Superior temporal gyrus (tissue), 1 donor: ENCODE measurements around the gene ERC2.

Experiments
- DNase-seq: peaks from one replicate; pipeline ENCODE4 v3.0.0-alpha.2; 2016; ENCODE audit errors: extremely low spot score

Gene ERC2

DNA sequence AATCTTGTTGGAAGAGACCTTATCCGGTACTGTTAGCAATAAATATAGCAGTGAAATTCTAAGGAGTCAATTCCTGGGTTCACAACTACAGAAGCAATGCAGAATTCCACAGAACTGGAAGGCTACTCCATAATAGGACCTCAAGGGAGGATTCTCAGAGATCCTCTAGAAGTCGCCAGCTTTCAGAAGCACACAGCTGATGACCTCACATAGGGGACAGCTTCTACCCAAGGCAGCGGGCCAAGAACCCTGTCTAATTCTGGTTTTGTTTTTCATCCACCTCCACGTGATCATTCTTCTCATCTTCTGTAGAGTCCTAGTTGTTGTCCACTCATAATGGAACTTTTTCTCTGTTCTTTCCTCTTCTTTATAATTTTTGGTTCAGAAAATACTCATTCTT, 99.4 kb downstream of the ERC2 start:
- no peak for DNase-seq

DNA sequence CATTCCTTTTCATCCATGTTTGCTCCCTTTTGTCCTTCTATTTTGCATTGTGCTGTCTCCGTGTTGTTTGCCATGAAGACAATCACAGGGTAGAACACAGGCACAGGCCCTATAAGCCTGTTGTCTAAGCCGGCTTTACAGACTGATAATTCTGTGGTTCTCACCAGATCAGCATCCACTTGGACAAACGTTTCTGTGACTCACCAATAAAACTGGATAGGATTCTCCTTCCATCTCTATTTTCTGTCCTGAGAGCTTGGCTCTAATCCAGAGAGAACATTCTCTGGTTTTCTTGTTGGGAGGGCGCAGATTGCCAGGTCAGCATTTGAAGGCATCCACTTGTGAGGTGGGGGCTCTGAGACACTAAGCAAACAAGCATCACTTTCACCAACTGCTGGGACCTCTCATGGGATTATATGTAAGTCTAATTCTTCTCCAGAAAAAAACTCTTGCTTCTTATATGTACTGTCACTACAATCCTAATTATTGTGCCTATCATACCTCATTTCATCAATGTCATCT, 101.6 kb downstream of the ERC2 start:
- DNase-seq: peak; percentile 63

DNA sequence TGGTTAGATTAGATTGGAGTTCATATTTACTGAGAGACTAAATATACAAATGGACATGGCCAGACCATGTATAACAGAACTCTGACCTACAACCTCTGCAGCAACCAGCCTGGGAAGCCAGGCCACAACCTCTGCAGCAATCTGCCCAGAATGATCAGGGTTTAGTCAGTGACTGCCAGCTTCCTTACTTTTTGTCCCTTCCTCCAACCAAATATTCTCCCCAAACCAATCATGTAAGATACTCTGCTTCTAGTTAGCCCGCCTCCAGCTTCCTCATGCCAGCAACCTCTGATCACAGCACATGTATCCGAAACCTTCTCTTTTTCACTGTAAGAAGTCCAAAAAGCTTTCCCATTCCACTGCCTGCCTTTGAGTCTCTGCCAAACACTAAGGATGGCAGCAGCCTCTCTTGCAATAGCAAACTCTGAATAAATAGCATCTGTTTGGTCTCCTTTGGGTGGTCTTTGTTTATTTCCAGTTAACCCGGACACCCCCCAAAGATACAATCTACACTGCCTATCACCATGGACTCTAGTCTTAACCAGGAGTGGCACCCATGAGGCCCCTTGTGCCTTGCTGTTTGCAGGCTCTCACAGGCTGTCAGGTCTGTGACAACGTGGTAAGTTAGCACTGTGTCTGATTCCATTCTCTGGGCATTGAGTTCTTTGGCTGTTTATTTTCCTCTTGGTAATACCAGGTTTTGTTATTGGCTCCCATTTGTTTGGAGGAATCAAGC, 102.2 kb downstream of the ERC2 start:
- DNase-seq: peak; percentile 72

DNA sequence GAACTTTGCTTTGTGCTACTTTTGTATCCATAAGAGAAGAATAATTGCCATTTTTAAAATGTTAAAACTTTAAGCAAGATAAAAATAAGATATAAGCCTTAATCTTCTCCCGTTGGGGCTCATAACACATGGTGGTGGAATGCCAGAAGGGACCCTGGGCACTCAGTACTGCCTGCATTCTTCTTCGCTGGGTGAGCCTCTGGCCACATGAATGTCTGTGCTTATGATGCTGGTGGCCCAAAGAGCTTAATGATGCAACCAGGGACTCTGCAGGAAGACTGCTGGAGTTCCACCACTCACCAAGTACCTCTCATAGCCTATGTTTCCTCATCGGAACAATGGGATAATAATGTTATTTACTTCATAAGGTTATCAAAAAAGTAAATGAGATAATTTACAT, 103.6 kb downstream of the ERC2 start:
- DNase-seq: no peak

DNA sequence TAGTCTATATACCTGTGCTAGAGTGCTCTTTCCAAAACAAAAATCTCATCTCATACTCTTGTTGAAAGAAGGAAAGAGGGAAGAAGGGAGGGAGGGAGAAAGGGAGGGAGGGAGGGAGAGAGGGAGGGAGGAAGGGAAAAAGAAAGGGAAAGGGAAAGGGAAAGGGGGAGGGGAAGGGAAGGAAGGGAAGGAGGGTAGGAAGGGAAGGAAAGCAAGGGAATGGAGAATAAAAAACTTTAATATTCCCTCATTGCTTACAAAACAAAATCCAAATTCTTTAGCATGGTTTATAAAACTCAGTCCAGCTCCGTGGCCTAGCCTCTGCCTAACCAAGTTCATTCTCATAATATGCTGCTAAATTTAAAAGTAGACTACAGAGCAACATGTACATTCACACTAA, 104.5 kb downstream of the ERC2 start:
- no peak for DNase-seq

DNA sequence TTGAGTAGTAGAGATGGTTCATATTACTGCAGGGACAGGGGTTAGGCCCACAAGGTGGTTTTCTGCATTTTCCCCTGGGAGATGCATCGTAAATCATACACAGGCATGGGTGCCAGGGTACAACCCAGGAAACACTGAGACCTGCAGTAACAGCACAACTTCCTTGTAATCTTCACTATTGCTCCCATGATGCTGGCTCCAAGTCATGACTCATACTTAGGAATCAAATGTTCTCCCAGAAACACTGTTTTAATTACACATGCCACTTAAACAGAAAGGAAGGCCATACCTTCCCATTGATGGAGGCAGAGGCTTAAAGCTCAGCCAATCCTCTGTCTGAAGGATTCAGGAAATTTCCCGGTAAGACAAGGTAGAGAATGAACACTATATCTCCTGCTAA, 106.5 kb downstream of the ERC2 start:
- DNase-seq: no peak

DNA sequence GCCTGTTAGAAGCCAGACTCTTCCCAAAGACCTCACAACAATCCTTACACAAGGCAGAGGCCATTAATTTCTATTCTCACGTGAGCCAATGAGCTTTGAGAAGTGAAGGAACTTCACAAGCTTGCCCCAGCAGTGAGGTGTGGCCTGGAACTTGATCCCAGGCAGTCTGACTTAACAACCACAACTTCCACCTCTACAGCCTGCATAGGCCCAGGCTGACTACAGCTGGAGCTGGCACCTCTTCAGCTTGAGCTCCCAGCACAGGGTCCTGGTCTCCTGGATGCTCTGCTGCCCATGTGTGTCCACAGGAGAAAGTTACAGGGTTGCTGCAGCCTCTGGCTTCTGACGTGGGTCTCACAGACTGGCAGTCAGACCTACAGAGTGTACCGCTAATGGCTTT, 111.0 kb downstream of the ERC2 start:
- no peak for DNase-seq

DNA sequence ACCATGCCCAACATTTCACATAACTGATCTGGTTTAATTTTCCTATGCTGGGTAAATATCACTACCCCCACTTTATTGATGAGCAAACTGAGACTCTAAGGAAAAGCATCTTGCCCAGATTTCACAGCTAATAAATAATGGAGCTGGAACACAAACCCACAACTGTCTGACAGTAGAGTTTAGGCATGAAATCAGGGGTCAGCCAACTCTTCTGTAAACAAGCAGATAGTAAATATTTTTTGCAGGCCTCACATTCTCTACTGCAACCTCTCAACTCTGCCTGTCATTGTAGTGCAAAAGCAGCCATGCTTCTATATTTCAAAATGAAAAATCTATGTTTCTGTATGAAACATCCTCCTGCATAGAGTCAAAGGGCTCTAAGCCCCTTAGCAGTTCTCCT, 111.5 kb downstream of the ERC2 start:
- DNase-seq: no peak

DNA sequence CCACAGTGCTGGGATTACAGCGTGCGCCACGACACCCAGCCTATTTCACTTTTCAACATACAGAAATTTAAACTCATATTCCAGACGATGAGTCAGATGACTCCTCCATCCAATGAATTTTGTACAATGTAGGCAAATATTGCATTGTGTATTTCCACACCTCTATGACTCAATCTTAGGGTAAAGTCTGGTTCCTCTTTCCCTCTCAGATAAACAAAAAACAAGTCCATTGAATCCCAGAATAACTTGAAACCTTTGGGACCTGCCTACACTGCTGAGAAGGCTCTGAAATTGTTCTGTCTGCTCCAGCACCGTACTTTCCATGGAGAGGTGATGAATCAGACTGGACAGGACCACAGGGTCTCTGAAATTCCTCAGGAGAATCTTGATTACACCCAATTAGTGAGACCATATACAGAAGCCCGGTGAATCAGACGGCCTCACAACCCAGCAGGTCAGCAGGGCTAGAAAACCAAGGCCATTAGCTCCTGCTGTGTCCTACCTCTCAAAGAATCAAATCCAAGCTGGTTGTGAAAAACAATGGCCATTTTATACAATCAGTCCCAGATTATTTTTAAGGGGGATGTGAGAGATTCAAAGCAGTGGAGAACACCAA, 112.6 kb downstream of the ERC2 start:
- no peak for DNase-seq

DNA sequence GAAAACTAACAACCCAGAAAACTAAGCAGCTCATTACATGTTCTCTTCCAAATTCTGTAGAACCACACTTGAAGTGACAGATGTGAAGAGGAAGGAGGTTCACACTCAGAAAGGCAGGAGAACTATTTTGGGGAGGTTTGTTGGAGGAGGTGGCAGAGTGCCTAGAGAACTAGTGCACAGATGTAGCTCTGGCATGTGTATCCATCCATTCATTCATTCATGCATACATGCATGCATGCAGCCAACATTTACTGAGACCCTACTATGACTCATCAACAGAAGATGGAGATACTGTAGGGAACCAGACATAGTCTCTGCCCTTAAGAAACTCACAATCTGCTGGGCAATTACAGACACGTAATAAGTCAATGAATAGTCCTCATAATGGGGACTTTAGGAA, 116.7 kb downstream of the ERC2 start:
- DNase-seq: peak; percentile 67

DNA sequence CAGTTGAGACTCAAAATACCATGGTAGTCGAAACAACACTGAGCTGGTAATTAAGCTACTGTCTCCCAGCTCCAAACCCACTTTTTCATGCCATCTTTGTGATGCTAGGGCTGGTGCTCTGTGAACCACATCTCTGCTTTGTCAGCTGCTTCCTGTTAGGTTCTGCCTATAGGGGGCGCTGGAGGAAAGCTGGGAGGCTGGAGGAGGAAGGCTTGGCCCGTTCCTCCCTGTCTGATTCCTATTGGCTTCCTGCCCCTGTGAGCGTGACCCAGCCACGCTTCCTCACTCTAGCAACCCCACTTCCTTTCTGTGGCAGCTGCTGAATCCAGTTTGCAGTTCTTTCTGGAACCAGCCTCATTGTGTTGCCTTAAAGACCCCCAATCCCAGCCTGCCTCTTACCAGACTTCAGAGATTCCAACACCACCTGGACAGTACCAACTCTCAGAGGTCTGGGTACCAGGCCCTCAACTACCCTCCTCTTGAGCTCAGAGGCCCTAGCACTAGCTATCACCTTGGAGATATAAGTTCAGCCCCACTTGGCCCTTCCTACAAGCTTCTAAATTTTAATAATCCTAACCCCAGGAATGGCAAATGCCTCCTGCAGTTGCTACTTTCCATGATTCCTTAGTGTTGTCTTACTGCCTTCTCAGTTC, 120.9 kb downstream of the ERC2 start:
- peak; percentile 89 for DNase-seq

DNA sequence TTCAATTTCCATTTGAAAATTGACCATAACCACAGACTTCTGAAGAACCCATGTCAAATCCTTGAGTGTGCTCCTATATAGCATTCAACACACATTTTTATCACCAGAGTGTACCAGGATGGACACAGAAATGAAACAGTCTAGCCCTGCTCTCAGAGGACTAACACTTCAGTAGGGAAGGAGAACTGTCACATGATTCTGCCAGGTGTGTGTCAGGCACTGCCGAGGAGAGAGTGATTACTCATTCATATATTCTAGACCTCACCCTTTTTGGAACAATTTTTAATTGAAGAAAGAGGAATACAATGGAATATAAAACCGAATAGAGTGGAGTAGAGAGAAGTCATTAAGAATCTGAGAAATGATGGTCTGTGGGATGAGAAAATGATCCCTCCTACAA, 125.8 kb downstream of the ERC2 start:
- DNase-seq: no peak

DNA sequence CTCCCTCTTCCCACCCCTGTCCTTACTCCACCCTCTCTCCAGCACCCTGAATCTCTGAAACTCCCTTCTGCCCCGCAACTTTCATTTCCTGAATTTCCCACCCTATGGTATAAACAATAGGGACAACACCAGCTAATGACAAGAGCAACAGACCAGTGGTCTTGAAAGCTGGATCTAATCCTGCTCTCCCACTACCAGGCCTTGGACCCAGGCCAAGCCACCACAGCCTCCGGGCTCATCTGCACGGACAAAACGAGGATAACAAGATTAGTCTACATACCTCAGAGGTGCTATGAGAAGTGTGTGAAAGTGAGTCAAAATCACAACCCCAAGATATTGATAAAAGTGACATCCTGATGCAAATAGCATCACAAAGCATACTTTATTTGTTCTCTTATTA, 128.6 kb downstream of the ERC2 start:
- DNase-seq: no peak

DNA sequence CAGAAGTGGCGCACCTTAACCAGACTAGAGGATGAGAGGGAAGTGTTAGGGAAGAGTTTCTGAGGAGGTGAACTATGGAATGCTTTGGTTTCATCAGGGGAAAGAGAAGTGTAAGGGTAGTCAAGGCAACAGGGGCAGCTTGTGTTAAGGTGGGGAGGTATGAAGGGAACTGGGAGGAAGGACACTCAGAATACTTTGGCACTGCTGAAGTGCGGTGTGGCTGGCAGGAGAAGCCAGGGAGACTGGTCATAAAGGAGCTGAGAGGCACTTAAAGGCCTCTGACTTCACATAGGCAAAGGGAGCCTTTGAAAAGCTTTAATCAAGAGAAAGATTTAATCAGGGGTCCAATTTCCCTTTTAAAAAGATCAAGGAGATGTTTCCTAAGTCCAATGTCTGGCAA, 129.0 kb downstream of the ERC2 start:
- no peak for DNase-seq

DNA sequence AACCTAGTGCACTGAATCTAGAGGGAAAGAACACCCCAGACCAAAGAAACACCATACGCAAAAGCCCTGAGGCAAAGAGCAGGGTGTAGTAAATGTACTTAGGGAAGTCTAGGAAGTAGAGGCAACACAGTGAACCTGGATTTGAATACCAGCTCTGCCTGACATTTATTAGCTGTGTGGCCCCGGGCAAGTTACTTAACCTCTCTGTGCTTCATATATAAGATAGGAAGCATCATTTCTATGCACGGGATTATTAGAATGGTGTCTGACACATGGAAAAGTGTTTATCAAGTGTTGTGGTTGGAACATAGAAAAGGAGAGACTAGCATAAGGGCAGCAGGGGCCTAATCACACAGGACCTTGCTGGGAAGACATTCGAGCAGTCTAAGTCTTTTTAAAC, 132.2 kb downstream of the ERC2 start:
- no peak for DNase-seq

DNA sequence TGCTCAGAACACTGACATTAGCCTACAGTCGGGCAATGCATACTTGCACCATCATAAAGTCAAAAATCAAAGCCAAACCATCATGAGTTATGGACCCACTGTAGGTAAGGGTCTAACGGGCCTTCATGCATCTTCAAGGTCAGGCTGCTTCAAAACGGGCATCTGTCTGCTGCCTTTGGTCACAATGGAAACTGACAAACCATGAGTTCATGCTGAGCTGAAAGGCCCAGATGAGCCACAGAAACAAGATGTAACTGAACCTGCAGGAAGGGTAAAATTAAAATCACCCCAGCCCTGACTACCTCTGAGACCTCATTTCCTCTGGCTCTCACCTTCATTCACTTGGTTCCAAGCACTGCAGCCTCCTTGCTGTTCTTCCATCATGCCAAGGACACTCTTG, 143.8 kb downstream of the ERC2 start:
- DNase-seq: no peak

DNA sequence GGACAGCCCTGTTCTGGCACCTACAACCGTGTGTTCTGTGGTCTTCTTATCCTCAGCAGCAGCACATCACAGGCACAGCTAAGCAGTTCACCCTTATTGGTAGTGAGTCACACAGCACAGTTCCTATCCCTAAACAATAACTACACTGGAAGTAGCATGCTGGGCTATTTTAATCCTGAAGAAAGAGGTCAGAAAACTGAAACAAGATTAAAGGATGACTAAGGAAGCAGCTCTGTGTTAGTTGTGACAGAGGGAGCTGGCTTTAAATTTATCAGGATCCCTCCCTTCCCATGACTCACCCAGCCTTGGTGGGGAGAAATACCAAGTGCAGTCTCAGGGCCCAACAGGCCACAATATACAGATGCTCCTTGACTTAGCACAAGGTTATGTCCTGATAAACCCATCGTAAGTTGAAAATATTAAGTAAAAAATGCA, 144.3 kb downstream of the ERC2 start:
- DNase-seq: peak; percentile 60

DNA sequence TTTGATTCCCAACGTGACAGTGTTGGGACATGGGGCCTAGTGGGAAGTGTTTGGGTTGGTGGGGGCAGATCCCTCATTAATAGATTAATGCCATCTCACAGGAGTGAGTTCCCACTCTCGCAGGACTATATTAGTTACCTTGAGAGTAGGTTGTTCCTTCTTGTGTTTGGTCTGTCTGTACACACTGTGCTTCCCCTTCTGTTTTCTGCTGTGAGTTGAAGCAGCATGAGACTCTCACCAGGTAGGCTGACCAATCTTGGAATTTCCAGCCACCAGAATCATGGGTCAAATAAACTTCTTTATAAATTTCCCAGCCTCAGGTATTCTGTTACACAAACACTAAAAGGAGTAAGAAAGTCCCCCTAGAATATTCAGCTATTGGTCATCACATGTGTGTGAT, 145.4 kb downstream of the ERC2 start:
- DNase-seq: no peak

DNA sequence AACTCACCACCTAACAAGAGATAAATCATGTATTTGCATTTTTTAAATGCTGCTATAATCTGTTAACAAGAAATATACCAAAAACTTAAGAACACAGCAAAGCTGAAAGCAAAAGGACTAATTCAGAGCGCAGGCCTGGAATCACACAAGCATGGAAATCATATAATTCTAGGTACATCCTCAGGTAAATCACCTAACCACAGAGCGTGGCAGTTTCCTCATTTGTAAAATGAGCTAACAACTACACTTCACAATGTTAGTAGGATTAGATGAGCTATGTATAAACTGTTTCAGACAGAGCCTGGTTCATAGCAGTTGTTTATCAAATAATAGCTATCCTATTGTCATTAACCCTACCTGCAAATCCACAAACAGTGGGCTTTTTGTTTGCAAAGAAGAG, 146.4 kb downstream of the ERC2 start:
- DNase-seq: no peak

DNA sequence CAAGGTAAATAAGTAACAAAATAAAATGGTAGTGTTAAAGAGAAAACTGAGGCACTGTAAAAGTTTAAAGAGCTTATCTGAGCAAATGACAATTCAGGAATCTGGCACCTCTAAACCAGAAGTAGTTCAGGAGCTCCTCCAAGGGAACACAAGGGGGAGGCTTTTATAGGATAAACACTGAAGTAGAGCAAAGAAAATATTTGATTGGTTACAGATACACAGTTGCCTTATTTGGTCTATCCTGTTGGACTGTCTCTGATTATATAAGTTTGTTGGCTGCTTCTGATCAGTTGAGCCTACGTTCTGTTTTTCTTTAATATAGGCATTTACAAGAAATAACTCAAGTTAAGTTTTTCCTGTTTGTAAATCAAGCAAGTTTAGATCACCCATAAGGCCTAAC, 146.9 kb downstream of the ERC2 start:
- DNase-seq: peak; percentile 23

DNA sequence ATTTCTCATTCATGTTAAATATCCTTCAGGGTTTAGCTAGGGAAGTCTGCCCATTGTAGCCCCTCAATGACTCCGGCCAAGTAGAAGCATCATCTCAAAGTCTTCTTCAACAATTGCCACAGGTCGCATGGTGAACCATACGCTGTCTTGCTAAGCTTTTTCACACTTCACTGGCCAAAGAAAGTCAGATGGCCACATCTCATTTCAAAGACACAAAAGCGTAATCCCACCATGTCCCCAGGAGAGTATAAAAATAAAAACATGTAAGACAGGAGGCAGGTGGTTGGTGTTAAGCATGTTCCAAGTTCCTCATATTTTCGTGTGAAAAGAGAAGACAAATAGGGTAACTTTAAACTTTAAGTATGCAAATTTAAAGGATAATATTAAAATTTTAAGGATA, 147.4 kb downstream of the ERC2 start:
- DNase-seq: no peak

DNA sequence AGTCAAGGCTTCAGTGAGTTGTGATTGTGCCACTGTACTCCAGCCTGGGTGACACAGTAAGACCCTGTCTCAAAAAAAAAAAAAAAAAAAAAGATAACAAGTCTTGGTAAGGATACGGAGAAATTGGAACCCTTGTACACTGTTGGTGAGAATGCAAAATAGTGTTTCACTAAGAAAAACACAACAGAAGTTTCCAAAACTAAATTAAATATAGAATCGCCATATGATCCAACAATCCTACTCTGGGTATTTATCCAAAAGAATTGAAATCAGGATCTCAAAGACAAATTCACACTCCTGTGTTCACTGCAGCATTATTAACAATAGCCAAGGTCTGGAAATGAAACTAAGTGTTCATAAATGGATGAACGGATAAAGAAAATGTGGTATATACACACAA, 149.4 kb downstream of the ERC2 start:
- no peak for DNase-seq

DNA sequence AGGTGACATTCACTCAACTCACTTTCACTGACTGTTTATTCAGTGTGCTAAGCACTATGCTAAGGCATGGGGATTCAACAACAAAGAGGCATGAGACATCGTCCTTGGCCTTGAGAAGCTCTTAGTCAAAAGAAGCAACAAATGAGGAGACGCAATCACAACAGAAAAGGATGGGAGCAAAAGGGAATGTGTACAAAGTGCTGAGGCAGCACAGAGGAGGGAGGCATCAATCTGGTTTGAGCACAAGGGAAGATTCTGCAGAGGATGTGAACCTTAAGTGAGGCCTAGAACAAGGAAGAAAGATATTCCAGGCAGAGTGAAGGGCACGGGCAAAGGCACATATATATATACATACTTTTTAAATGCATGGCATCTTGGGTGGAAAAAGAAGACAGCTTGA, 151.3 kb downstream of the ERC2 start:
- DNase-seq: no peak
